ENCODE measurements around the gene TMEM179B.
"Not testable (repeated sequence)": the region's sequence is repeated elsewhere in the genome, so short reads cannot be mapped to it uniquely, and the experiment has no call there.

Gene TMEM179B

DNA sequence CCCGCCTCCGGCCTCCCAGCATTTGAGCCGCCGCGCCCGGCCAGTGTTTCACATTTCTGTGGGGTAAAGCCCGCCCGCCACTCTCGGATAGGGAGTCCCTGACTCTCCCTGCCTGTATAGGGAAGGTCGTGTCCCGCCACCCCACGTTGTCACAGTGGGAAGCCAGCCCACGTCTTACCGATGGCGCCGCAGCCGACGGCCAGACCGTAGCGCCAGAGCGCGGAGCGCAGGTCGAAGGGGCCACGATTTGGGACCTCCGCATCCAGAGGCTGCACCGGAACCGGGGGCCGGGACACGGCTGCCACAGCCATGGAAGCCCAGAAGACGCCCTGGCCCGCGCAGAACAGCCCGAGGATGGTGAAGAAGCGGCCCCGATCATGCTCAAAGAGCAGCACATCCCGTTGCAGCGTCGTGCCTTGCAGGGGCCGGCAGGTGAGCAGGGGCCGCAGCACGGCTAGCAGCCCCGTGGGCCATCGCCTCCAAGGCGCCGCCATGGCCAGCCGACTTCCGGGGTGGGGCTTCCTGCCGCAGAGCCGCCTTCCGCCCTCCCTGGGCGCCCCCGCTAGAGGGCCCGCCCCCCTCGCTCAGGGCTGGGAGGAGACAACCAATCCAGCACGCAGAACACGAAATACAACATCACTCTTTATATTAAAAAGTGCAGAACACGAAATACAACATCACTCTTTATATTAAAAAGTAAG, 4.4 kb downstream of the TMEM179B start, which contains the start of gene TMEM223:
TMEM223 (minus strand) TSS at position 506 of the 701 bp plus-strand sequence; CDS start at position 494, 12 bp downstream.
- peak; percentile 83 for DNase-seq

DNA sequence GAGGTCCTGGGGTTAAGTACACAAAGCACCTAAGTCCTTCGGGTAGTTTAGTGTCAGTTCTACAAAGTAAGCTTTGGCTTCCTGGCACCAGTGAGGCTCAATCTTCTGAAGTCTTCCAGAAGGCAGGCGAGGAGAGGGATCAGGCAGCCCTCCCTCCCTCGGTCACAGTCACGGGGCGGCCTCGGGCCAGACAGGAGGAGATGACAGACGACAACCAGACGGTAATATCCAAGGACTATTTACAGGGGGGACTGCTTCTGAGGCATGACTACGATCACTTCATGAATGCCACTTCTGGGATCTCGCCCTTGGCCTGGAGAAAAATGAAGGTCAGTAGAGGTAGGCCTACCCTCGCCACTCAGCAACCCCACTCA, 5.0 kb downstream of the TMEM179B start:
- no peak for DNase-seq

DNA sequence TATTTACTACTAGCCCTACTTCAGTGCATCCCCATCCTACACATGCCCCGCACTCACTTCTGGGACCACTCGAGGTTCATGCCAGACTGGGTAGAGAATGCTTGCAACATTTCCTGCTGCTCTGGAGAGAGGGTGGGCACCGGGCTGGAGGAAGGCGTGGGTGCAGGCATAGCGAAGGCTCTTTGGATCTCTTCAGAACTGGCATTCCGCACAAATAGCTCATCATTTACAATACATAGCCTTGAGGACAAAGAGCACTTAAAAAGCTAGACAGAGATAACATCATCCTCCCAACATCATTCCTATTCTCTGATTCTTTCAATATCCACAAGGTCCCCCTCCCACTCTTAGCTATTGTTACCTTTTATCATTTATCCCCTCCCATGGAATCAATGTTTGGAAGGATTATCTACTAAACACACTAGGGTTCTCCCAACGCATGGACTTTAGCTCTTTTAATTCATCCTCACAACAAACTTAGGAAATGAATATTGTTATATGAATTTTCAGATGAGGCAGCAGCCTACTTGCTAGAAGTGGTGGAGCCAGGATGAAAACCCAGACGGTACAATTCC, 7.1 kb downstream of the TMEM179B start:
- no peak for DNase-seq

DNA sequence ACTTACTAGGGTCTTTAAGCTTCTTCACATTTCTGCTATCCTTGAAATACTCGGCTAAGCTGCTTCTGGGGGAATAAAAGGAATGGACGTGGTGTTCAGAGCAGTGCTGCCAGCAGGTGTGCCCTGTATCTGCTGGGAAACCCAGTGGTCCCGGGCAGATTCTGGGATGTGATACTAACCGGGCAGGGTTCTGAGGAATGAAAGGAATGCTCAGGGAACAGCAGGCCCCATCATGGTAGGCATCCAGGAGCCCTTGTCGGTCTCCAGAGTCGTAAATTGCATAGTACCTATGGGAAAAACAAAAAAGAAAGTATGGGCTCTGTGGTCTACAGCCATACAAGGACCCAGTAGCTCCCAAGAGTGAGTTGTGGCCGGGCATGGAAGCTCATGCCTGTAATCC, 9.1 kb downstream of the TMEM179B start:
- DNase-seq, result no peak

DNA sequence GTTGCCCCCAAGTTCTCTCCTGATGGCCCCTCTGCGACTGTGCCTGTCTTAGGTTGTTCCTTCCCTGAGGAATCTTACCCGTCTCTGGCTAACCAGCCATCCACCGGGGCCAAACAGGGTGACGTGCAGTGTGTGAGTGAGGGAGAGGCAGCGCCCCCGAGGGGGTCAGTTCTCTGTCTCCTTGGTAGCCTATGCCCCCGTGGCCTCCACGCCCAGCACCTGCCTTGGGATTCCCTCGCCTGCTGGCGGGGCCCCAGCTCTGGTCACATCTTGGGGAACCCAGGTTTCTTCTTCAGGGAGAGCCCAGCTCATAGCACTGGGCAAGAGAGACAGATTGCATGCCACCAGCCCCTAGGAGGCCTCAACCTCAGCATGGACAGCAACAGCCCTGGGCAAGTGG, 12.3 kb downstream of the TMEM179B start:
- no peak for DNase-seq

DNA sequence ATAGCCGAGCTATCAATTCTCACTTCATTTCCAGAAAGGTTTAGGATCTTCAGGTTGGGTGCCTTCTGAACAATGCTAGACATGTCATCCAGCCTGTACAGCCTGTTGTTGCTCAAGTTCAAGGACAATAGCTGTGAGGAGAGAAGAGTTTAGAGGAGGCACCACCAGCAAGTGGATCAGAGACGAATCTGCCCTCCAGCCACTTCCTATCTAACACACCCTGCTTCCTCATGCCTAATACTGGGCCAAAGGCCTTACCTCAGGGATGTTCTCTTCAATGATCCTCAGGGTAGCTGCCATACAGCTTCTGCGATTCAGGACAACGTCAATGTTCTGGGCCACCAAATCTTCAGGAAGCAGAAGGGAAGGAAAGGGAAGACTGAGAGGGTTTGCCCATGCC, 13.9 kb downstream of the TMEM179B start:
- no peak for DNase-seq

DNA sequence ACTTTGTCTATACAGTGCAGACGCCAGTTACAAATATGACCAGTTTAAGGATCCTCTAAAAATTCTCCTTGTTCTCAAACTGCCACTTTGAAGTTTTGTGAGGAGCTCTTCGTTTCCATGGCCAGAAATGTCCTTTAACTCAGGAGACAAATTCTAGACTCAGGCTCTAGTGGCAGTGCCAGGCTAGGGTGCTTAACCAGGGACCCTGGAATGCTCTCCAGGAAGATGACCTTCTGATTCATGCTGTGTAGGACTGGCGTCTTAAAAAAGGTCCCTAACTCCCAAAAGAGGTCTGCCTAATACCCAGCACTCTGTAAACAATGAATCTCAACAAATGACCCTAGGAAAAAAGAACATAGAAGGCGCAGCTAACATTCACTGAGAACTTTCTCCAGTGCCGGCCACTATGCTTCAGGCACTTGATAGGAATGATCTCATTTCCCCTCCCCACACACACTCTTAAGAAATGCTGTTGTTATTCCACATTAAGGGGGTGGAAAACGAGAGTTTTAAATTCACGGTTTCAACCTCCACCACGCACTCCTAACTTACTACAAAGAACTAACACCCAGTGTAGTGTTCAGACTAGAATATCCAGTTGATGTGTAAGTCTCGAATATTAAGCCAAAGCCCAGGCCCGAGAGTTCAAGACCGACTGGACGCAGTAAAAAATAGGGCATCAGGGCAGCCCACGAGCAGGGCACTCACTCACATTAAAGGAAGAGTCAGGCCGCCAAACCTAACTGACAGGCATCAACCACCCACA, 17.3 kb downstream of the TMEM179B start:
- DNase-seq, result no peak

DNA sequence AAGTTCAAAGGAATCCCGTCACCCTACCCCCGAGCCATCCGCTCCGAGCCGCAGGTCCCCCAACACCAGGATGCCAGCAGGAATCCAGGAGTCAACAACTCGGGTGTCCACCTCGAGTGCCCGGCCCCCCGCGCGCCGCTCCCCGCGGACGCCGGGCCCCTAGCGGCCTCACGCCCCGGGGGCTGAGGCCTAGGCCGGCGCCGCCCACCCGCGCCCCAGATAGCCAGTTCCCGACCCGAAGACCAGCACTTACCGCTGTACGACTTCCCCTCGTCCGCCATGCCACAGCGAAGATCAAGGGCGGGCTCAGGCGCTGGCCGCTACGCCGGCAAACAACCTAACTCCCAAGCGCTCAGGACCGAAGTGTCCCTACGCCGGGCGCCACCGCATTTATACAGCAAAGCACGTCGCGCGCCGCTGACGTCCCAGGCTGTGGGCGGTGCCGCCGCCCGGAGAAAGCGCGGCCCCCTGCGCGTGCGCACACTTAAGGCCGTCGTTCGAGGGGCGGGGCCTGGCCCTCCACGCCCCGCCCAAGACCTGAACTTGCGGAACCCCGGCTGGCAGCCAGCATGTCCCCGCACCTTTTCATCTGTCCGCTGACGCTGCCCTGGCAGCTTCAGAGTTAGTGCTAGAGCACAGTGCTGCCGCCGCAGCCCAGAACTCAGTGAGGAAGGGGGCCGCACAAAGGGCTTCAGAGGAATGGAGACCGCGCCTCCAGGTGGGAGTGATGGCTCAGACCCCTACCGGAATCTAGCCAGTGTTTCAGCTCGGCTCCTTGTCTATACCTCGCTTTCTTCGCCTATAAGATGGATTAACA, 18.1 kb downstream of the TMEM179B start, which contains the start of gene NXF1:
NXF1 (minus strand) TSS at position 365 of the 817 bp plus-strand sequence; CDS start at position 281, 84 bp downstream.
- peak; percentile 95 for DNase-seq

DNA sequence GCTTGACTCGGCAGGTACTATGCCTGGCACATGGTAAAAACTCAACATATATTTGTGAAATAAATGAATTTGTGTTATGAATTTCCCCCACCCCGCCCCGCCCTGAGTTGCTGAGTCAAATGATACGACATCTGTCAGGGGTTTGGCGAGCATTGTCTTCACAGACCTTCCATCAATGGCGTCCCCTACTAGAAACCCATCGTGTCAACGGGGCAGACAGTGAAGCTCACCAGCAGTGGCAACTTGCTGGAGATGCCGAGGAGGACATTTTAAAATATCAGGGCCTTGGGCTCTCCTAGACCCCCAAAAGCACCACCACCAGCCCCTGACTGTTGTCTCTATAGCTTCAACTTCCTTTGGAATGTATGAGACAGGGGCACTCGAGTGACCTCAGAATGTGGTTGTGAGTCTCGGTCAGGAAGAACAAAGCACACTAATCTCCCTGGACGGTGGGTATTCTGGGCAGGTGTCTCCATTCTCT, 18.8 kb downstream of the TMEM179B start:
- DNase-seq, result peak; percentile 43

DNA sequence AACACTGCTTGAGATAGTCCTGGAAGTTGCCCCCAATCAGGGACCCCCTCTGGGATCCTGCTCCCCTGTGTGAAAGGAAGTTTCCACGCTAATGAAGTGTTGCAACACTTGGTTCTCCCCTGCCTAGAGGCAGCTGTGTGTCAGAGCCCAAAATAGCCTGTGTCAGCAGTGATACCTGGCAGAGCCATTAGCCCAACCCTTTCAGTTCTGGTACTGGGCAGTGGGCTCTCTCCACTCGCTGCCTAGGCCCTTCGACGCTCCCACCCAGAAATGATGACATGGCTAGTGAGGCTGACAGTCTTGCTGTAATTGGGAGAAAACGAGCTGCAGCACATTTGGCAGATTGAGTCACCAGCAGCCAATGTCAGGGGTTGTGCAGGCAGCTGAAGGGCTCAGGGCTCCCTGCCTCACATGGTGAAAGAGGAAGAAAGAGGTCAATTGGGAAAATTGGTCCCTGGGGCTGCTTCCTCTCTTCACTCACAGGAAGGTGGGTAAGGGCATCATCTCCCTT, 19.5 kb downstream of the TMEM179B start:
- DNase-seq, result no peak

DNA sequence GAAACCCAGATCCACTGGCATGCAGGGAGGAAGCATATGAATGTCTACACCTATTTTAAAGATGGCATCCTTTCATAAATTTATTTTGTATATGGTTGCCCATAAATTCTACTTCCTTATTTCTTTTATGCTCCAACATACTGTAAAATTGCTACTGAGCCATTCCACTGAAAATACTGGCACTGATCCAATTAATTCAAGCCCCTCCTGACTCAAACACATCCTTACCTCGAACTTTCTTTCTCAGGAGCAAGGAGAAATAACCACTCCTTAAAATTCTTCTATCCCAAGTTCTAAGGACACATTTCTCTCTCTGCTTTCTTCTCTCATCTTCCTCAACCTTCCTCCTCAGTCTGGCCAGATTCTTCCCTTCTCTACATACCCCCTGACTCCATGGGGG, 23.5 kb downstream of the TMEM179B start:
- no peak for DNase-seq

DNA sequence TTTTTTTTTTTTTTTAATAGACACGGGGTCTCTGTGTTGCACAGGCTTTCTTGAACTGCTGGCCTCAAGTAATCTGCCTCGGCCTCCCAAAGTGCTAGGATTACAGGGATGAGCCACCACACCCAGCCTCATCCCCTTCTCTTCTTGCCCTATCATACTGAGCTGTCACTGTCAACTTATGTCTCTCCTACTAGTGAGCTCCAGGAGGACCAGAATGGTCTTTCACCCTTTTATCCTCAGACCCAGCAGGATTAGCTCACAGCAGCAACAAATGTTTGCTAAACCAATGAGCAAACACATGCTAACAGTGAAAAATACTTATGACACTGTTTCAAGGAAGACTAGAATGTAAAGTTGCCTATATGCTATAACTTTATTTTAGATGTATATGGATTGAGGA, 24.5 kb downstream of the TMEM179B start:
- DNase-seq, result no peak

DNA sequence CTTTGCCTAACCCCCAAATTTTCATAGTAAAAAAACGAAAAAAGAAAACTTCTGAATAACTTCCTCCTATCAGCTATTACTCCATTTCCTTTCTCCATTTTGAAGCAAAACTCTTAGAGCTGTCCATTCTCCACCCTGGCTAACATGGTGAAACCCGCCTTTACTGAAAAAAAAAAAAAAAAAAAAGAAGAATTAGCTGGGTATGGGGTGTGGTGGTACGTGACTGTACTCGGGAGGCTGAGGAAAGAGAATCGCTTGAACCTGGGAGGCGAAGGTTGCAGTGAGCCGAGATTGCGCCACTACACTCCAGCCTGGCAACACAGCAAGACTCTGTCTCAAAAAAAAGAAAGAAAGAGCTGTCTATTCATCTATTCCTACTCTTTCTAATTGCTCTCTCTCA, 29.4 kb downstream of the TMEM179B start:
- DNase-seq, result no peak

DNA sequence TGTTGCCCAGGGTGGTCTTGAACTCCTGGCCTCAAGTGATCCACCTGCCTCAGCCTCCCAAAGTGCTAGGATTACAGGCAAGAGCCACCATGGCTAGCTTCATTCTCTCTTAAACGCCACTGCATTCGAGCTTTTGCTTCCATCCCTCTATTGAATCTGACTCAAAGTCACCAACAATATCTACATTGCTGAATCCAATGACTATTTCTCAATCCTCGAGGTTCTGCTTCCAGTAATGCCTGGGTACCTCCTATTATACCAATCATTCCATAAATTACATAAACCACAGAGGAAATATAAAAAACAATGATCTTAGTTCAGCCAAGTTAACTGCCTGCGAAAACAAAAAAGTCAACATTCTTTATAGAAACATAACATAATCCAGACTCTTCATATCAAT, 29.9 kb downstream of the TMEM179B start:
- no peak for DNase-seq

DNA sequence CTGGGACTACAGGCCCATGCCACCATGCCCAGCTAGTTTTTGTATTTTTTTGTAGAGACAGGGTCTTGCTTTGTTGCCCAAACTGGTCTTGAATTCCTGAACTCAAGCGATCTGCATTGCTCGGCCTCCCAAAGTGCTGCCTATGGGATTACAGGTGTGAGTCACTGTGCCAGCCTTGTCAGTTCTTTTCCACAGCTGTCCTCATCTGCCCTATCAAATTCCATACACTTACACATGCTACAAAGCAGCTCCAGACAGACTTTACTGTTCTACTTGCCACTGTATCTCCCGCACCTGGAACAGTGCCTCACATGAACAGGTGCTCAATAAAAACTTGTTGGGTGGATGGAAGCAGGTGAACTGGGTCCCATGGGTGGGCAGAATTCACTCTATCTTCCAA, 36.5 kb downstream of the TMEM179B start:
- no peak for DNase-seq

DNA sequence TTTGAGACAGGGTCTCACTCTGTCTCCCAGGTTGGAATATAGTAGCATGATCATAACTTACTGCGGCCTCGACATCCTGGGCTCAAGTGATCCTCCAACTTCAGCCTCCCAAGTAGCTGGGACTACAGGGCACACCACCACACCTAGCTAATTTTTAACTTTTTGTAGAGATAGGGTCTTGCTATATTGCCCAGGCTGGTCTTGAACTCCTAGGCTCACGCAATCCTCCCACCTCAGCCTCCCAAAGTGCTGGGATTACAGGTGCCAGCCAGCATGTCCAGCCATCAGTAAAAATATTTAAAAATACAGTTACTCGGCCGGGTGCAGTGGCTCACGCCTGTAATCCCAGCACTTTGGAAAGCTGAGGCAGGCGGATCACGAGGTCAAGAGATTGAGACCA, 40.9 kb downstream of the TMEM179B start:
- not testable (repeated sequence) for DNase-seq

DNA sequence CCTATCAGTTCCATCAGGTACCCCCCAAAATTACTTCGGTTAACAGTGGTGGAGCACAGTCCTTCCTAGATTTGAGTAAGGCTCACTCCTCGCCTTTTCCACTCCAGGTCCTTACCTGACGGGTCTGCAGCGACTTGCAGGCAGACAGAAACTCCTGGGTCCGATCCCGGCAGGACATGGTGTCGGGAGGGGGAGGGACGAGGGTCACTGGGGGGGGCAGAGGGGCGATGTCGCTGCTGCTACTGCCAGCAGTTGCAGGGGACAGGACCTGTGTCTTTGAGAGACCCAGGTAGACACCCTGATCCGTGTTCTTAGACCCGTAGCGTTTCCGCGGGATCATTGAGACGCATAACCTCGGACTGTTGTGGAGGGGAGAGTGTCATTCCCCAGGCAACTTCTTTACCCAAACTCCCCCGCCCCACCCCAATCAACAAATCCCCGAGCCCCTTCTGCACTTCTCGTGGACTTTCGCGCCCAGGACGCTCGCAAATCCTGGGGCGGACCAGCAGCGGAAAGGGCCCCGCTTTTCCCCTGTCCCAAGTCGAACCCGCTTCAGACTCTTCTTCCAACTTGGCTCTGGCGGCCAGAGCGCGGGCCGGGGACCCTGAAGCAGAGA, 43.8 kb downstream of the TMEM179B start:
- peak; percentile 58 for DNase-seq

DNA sequence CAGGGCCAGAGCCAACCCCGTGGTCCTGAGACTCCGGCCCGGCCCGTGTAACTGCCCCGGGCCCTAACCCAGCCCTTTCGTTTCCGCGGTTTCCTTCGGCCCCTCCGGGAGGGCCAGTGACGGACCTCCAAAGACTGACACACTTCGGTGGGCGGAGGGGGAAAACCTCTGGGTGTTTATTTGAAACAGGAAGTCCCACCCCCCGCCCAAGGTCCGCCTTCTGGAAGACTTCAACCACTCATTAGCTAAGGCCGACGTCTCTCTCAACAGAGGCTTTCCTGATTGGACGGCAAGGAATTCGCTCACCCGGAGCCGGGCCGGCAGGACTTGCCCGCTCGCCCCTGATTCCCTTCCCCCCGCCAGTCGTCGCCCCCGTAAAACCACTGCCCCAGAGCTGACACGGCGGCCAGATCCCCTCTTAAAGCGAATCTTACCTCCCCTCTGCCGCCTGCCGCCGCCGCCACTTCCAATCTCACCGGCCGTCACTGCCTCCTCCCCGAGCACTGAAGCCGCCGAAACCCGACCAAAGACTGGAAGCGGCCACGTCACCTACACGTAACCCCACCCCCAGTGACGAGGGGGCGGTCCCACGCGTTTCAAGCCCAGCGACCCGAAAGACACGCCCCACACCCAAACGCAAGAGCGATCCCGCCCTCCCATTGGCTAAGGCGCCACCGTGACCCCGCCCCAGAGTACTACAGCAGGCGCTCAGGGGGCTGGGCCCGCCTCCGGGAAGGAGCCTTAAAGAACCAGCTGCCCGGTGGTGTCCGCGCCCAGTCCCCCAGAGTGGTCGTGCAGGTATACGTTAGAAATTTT, 44.5 kb downstream of the TMEM179B start, which contains the start of gene STX5:
STX5 (minus strand) TSS at position 532 of the 816 bp plus-strand sequence. CDS start 808 bp downstream, outside the sequence.
- peak; percentile 98 for DNase-seq

DNA sequence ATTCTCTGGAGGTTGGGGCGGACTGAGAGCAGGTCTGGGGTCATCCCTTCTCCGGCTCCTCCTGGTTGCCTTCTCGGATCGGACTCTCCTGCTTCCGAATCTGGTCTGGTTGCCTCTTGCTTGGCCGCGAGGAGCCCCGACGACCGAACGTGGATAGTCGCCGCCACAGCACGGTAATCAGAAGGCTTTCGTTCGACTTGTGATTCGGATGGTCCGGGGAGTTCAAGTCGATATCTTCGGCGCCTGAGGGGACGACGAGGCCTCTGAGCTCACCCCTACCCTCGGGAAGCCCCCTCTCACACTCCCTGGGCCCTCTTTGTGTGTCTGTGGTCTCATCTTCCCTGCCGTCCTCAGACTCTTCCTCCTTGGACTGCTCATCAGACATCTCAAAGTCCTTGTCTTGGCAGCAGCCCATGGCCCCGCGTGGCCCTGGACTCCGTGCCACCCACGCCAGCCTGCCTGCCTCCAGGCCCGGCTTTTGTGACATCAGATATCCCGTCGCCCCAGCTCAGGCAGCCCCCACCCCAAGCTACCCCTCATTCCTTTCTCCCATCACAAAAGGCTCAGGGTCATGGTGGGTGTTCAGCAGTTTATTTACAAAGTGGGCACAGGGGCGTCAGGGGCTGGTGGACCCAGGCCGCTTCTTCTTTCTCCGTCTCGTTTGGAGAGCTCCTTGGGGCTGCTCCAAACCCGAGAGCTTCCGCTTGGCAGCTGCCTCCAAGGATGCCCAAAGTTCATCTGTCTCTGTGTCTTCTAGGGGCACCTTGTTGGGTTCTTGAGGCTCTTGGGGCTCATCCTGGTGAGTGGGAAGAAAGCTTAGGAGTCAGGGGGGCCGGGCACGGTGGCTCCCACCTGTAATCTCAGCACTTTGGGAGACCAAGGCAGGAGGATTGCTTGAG, 45.4 kb downstream of the TMEM179B start, which contains the start of gene TEX54:
TEX54 (minus strand) TSS at position 506 of the 899 bp plus-strand sequence.
- peak; percentile 65 for DNase-seq

DNA sequence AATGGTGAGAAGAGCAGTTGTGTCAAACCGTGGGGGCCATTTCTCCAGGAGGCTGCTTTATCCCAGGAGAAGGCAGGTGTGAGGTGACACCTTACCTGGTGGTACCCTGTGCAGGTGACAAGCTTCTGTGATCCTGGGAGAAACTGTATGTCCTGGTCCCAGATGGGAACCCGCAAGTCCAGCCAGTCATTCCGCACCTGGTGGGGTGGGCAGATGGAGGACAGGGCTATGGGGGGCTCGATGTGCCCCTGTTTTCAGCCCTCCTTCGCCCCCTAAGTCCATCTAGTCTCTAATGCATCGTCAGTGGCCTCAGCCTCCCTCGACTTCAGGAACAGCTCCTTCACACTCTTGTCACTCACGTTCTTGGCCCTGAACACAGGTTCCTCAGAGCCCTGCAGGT, 48.1 kb downstream of the TMEM179B start:
- DNase-seq, result no peak

All from NCI-H146 (cell line).